WERI-Rb-1 (cell line): Measurements from ENCODE around the gene BTBD8.
"Not testable (repeated sequence)": the region's sequence is repeated elsewhere in the genome, so short reads cannot be mapped to it uniquely, and the experiment has no call there.

Source experiments
- DNase-seq: peaks from one replicate; pipeline ENCODE4 v3.0.0-alpha.2; 2020
- H3K27ac ChIP-seq: fragments of 250-450 bp; sonication (Bioruptor Pico); 2 replicates; pipeline ENCODE4 v1.5.1; 2020; ENCODE audit warnings: mild to moderate bottlenecking, moderate library complexity
- H3K27me3 ChIP-seq: fragments of 250-450 bp; sonication (Bioruptor Pico); 2 replicates; pipeline ENCODE4 v1.5.1; 2021; ENCODE audit warnings: mild to moderate bottlenecking, low read depth, moderate library complexity; ENCODE audit not compliant: insufficient read depth, severe bottlenecking
- H3K36me3 ChIP-seq: fragments of 250-450 bp; sonication (Bioruptor Pico); 2 replicates; pipeline ENCODE4 v1.5.1; 2020; ENCODE audit warnings: mild to moderate bottlenecking, moderate library complexity
- H3K4me3 ChIP-seq: 2 replicates; pipeline ENCODE4 v1.5.1; 2011; ENCODE audit warnings: low read depth, mild to moderate bottlenecking, control low read depth, low read length
- H3K9me3 ChIP-seq: fragments of 250-450 bp; sonication (Bioruptor Pico); 2 replicates; pipeline ENCODE4 v1.5.1; 2021; ENCODE audit warnings: mild to moderate bottlenecking, moderate library complexity; ENCODE audit not compliant: severe bottlenecking
- CTCF ChIP-seq: IDR thresholded peaks from 2 replicates; pipeline ENCODE4 v1.5.1; 2011; ENCODE audit warnings: low read depth, mild to moderate bottlenecking, control low read depth, inconsistent platforms, low read length

The BTBD8 gene

DNA sequence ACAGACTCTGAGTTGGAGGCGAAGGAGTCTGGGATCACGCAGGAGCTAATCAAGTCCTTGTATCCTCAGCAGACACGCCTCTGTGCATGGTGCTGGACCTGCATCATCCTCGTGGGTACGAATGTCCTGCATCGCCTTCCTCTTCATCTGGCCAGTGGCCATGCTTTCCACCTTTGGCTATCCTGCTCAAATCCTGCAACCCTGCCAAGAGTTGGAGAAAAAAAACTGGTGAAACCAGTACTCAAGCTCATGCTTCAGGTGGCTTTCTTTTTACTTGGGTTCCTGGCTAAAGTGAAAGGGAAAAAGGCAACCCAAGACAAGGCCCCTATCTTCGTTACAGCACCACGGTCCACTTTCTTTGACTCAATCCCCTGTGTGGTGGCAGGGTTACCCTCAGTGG lies 13.8 kb upstream of the BTBD8 start:
- no peak overlapping the region for H3K4me3 ChIP-seq
- DNase-seq, result no peak
- H3K9me3 ChIP-seq, result no peaks in the 10 kb centered on the region
- no peak overlapping the region for H3K27ac ChIP-seq
- no peaks in the 10 kb centered on the region for H3K27me3 ChIP-seq
- TF ChIP-seq CTCF, result no peak
- no peaks in the 10 kb centered on the region for H3K36me3 ChIP-seq

- TF ChIP-seq CTCF, result no peak
- Histone ChIP-seq H3K27ac (no peak overlapping the region), H3K36me3 (no peaks in the 10 kb centered on the region), H3K27me3 (no peaks in the 10 kb centered on the region), H3K4me3 (no peak overlapping the region), H3K9me3 (no peaks in the 10 kb centered on the region)
- DNase-seq, result no peak
These were observed 9.3 kb upstream of the BTBD8 start for GRCh38 chr1:92070892-92071291.

DNA sequence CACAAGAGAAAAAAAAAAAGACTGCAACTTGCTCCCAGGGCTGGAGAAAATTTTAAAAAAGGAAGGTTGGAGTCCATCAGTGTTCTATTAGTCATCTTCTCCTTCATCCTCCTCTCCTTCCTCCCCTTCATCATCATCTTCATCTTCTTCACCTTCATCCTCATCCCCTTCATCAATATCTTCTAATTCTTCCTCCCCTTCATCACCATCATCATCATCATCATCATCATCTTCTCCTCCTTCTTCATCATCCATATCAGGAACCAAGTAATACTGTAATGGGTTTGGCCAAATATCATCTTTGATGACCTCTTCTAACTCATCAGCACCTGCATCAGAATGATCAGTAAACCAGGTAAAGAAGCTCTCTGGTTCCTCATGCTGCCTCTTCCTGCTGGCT lies 5.7 kb upstream of the BTBD8 start:
- not testable (repeated sequence) for H3K4me3 ChIP-seq, H3K27ac ChIP-seq, H3K27me3 ChIP-seq, H3K36me3 ChIP-seq, H3K9me3 ChIP-seq, DNase-seq

DNA sequence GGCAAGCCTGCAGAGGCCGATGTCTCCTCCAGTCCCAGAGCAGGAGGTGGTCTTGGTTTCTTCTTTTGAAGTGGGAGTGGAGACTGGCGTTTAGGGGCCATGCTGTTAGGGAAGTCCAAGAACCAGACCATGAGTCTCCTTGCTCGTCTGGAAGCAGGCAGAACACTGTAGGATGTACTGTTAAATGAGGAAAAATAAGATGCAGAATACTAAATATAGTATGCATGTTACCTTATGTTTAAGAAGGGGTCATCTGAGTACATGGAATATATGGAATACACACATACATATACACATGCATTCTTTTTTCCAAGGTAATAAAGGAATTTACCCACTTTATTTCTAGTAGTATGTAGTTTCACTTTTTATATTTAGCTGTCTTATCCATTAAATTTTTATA lies 4.8 kb upstream of the BTBD8 start, which contains the start of gene SETSIP:
Gene SETSIP (minus strand): TSS at position 101 of the 400 bp plus-strand sequence. CDS start 0 bp downstream, at position 101.
- no peak within 1 kb of the TSS for H3K4me3 ChIP-seq
- no peak for DNase-seq
- no peak for TF ChIP-seq CTCF

DNA sequence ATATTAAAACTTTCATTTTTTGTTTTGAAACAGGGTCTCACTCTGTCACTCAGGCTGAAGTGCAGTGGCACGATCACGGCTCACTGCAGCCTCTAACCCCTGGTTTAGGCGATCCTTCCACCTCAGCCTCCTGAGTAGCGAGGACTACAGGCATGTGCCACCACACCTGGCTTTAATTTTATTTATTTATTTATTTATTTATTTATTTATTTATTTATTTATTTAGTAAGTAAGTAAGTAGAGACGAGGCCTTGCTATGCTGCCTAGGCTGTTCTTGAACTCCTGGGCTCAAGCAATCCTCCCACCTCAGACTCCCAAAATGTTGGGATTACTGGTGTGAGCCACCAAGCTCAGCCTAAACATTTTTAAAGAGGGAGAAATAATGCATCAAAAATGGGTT lies 3.8 kb upstream of the BTBD8 start:
- no peaks in the 10 kb centered on the region for H3K27me3 ChIP-seq
- TF ChIP-seq CTCF, result no peak
- no peaks in the 10 kb centered on the region for H3K9me3 ChIP-seq
- no peak for DNase-seq
- H3K27ac ChIP-seq, result no peak overlapping the region
- peaks cover 4% of the 10 kb centered on the region; the same call in 1 of the 2 replicates for H3K36me3 ChIP-seq
- H3K4me3 ChIP-seq, result no peak overlapping the region

More for the DNA sequence above, 4.8 kb upstream of the BTBD8 start, which contains the start of gene SETSIP:
- Histone ChIP-seq H3K27ac (no peak within 1 kb of the TSS), H3K27me3 (no peaks in the 10 kb centered on the region), H3K36me3 (peaks cover 2% of the 10 kb centered on the region; the same call in 1 of the 2 replicates), H3K9me3 (no peaks in the 10 kb centered on the region)

DNA sequence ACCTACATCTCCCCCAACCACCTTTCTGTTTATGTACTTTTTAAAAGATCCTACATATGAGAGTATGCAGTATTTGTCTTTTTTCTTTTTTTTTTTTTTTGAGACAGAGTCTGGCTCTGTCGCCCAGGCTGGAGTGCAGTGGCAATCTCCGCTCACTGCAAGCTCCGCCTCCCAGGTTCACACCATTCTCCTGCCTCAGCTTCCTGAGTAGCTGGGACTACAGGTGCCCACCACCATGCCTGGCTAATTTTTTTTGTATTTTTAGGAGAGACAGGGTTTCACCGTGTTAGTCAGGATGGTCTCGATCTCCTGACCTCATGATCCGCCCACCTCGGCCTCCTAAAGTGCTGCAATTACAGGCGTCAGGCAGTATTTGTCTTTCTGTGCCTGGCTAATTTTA lies 2.1 kb upstream of the BTBD8 start:
- H3K9me3 ChIP-seq, H3K27ac ChIP-seq, DNase-seq, H3K27me3 ChIP-seq, H3K36me3 ChIP-seq, H3K4me3 ChIP-seq: not testable (repeated sequence)

- TF ChIP-seq CTCF, result no peak
- Histone ChIP-seq H3K36me3 (peaks cover 4% of the 10 kb centered on the region; the same call in 1 of the 2 replicates), H3K4me3 (peak overlapping the region; percentile 78; the same call in 1 of the 2 replicates), H3K27me3 (no peaks in the 10 kb centered on the region), H3K27ac (peak overlapping the region; percentile 78), H3K9me3 (no peaks in the 10 kb centered on the region)
- no peak for DNase-seq
These were observed 704 bp upstream of the BTBD8 start for GRCh38 chr1:92079441-92079840.
